PFSK-1 (cell line): ENCODE data around the gene CD5L.

Experiments used
- FOXP2 ChIP-seq: optimal IDR thresholded peaks from 2 replicates; pipeline ENCODE3; 2011; ENCODE audit warnings: borderline replicate concordance, control low read depth, inconsistent platforms; ENCODE audit not compliant: insufficient read depth; ENCODE audit errors: extremely low read length, extremely low read depth
- POLR2AphosphoS5 ChIP-seq: IDR thresholded peaks from 2 replicates; pipeline ENCODE4 v1.6.1; 2012; ENCODE audit warnings: low read depth, mild to moderate bottlenecking, control low read depth, low read length, moderate library complexity
- SIN3A ChIP-seq: IDR thresholded peaks from 2 replicates; pipeline ENCODE4 v1.6.1; 2012; ENCODE audit warnings: mild to moderate bottlenecking, low read length, moderate library complexity, borderline replicate concordance; ENCODE audit not compliant: insufficient read depth
- TAF1 ChIP-seq: IDR thresholded peaks from 2 replicates; pipeline ENCODE4 v1.6.1; 2012; ENCODE audit warnings: low read length, control low read depth, borderline replicate concordance; ENCODE audit not compliant: insufficient read depth
- TF ChIP-seq, protein P1 (sequence below), 2 experiments: IDR thresholded peaks; 2 replicates each; pipeline versions ENCODE4 v1.6.1 to v1.8.0; 2011 to 2012; ENCODE audit warnings: low read depth in 2 of 2, low read length in 2 of 2, control low read depth in 1 of 2, inconsistent platforms in 1 of 2, mild to moderate bottlenecking in 1 of 2, moderate library complexity in 1 of 2; ENCODE audit not compliant: insufficient read depth in 1 of 2

Gene CD5L

DNA sequence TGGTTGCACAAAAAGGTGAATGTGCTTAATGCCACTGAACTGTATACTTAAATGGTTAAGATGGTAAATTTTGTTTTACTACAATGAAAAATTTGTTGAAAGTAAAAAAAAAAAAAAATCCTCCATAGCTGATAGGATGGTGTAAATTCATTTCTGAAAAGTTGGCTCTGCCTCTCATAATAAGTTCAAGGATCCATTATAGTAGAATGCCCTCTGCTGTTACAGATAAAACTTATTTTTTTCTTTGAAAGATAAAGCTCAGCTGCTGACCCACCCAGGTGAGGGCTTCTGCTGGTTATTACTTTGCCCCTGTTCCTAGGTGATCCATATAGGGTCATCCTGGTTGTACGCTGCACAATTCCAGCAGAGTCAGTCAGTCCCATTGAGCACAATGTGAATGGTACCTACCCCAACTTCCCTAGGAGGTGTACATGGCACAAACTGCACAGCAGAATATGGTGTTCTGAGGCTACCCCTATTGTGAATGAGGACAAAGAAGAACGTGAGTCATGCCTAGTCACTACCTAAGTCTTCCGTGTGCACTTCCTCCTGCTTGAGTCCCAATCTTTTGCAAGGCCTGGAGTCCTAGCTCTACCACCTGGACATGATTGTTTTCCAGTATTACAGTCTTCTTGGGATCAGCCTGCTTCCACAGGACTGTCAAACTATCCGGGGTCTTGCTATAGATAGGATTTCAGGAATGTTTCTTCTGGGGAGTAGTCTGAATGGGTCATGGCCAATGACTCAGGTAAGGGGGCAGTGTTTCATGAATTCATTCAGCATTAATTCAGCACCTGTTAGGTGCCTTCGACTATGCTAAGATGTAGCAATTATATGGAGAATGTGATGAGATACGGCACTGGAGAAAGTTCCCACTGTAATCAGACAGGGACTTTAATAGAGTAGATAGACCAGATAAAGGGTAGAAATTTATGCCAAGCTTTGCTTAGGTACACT lies 20.8 kb upstream of the CD5L start:
- TF ChIP-seq SIN3A: no peak

DNA sequence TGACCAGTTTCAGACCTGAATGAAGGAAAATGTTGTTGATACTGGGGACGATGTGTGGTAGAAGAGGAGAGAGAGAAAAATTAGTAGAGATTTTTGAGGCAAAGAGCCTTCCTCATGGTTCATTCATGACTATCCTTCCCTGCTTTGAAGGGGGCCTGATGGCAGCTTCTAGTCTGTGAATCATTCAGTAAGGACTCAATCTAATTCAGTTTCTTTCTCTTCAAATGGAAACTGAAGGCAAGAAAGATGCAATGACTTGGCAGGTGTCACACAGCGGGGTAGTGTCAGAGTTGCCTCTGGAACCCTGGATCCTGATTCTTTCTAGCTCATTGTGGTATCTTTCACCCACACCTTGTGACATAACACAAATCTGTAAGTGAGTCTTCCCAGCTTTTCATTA lies 14.9 kb upstream of the CD5L start:
- TF ChIP-seq FOXP2: no peak

DNA sequence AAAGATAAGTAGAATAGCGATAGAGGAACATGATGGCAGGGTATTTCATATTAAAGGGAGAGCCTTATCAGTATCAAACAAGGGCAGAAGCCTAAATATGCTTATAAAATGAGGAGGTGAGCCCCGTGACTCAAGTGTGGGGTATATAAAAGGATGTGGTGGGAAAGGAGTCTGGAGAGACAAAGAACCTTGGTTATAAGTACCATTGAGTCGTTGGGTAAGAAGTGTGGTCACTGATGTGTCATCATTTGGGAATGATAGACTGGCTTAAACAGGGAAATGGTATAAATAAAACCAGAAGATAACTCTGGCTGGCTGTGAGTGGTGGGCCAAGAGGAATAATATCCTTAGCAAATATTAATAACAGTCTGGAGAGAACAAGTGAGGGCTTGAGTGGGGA lies 10.9 kb upstream of the CD5L start:
- TF ChIP-seq FOXP2: no peak
- TF ChIP-seq, protein P1, sequence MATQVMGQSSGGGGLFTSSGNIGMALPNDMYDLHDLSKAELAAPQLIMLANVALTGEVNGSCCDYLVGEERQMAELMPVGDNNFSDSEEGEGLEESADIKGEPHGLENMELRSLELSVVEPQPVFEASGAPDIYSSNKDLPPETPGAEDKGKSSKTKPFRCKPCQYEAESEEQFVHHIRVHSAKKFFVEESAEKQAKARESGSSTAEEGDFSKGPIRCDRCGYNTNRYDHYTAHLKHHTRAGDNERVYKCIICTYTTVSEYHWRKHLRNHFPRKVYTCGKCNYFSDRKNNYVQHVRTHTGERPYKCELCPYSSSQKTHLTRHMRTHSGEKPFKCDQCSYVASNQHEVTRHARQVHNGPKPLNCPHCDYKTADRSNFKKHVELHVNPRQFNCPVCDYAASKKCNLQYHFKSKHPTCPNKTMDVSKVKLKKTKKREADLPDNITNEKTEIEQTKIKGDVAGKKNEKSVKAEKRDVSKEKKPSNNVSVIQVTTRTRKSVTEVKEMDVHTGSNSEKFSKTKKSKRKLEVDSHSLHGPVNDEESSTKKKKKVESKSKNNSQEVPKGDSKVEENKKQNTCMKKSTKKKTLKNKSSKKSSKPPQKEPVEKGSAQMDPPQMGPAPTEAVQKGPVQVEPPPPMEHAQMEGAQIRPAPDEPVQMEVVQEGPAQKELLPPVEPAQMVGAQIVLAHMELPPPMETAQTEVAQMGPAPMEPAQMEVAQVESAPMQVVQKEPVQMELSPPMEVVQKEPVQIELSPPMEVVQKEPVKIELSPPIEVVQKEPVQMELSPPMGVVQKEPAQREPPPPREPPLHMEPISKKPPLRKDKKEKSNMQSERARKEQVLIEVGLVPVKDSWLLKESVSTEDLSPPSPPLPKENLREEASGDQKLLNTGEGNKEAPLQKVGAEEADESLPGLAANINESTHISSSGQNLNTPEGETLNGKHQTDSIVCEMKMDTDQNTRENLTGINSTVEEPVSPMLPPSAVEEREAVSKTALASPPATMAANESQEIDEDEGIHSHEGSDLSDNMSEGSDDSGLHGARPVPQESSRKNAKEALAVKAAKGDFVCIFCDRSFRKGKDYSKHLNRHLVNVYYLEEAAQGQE (IDR thresholded peaks at IDR 0.05; ENCODE audit: insufficient read depth in 1 of 2, low read depth in 2 of 2, low read length in 2 of 2): no peak
- TF ChIP-seq POLR2AphosphoS5: no peak
- no peak for TF ChIP-seq TAF1
- TF ChIP-seq SIN3A: no peak

DNA sequence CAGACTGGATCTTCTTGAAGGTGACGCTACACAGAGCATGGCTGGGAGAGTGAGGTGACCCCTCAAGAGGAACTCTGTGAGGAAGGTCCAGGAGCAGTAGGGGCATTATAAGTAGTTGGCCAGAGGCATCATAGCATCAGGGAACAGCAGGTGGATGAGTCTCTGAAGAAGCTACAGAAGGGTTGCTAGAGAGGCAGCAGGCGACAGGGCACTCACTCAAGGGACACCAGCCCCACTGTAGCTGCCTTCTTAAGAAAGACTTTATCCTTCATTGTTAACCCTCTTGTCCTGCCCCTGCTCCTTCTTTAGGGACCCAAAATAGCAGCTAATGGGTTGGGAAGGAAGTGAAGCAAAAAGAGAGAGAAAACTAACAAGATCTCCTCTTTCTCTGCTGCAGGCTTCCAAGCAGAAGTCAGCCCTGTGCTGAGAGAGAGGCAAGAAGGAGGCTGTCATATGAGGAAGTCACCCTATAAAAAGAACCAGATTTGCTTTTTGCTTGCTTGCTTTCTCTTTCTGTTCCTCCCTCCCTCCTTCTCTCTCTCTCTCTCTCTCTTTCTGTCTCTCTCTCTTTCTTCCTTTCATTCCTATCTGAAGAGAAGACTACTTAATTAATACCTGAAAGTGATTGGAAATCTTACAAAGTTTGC lies 7.7 kb upstream of the CD5L start:
- no peak for TF ChIP-seq TAF1
- TF ChIP-seq POLR2AphosphoS5: no peak
- no peak for TF ChIP-seq FOXP2
- TF ChIP-seq SIN3A: no peak
- TF ChIP-seq, protein P1 (IDR thresholded peaks at IDR 0.05; ENCODE audit: insufficient read depth in 1 of 2, low read depth in 2 of 2, low read length in 2 of 2): no peak

DNA sequence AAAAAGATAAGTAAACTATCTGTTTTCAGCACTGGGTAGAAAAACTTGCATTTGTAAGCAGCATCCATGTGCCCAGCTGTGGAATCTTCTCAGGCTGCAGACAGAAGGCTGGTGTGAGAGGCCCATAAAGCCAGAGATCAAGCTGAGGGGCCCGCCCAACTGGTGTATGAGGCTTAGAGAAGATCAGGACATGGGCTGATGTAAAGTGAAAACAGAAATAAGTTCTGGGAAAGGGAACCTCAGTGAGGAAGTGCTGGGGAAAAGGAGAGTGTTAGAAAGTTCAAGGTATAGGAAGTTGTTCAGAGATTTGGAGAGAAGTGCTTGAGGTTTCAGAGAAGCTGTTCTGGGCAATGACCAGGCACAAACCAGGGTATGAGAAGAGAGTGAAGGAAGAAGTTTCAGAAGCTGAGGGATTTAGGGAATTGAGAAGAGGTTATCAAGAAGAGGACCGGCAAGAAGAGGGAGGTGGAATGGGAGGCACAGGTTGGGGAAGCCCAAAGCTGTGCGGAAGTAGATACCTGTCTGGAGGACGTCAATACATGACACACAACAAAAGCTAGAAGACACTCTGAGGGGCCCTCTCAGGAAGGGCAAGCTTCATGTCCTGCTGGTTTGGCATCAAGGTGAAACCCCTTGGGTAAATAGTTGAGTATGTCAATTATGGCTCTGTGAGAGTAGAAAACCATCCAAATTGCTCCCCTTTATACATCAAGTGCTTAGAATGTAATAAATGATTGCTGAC lies 2.7 kb upstream of the CD5L start:
- TF ChIP-seq TAF1: no peak

DNA sequence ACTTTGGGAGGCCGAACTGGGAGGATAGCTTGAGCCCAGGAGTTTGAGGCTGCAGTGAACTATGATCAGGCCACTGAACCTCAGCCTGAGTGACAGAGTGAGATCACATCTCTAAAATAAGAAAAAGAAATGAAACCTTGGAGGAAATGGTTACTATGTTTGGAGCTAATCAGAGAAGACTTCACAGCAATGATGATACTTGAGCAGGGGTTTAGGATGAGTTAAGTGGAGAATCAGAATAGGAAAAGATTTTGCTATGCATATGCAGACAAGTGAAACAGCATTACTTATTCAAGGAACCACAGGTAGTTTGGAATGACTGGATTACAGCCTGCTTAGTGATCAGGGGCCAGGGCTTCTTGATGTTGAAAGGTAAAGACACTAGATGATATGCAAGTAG lies 1.3 kb upstream of the CD5L start:
- no peak for TF ChIP-seq SIN3A
- TF ChIP-seq, protein P1 (IDR thresholded peaks at IDR 0.05; ENCODE audit: insufficient read depth in 1 of 2, low read depth in 2 of 2, low read length in 2 of 2): no peak
